ENCODE results near the gene PIK3CD. TPM values are rescaled to one million over a fixed set of nuclear protein-coding genes. Genes with fewer than 3 reads are reported as not detected.
A peak's percentile ranks its signal among the peaks of the same experiment; 100 is the strongest.

The PIK3CD gene
- total RNA-seq, 2 experiments from 2014 or later: 211 to 214 TPM

DNA sequence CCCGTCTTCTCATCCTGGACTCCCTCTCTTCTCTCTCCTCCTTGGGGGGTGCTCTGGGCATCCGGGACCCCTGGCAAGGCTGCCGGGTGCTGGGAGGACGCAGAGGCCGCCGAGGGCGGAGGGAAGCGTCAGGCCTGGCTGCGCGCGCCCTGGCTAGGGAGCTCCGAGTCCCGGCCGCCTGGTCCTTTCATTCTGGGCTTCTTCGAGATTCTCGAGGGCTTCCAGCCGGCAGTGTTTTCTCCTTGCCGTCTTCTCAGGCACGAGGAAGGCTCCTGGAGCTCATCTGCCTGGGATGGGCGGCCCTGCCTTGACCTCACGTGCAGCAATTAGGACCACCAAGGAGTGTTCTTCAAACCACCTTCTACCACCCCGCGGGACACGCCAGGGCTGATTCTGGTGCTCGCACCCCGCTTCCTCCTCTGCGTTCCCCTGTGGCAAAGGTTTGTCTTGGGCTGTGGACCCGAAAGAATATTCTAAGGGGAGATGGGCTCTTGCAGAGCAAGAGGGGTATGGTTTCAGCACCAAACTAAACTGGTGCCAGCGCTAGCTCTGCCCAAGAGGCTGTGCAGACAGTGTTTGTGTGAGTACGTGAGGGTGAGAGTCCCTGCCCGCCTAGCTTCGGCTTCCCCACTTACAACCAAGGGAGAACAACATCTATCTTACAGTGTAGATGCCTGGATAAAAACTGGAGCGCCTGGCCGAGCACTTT, 36.5 kb downstream of the PIK3CD start:
- no peak for DNase-seq
- ChIA-PET POLR2A (interaction anchor here (0.7 to 8.9 kb wide), 7 partner anchors 8 to 60 kb away, joined by 3 to 65 read pairs (median 8); partner anchors contain the start of gene PIK3CD), CTCF (interaction anchor here (0.5 to 2.4 kb wide), 7 partner anchors 14 to 780 kb away, joined by 3 to 9 read pairs (median 3); partner anchors contain the start of genes LZIC and NMNAT1)
- H3K27me3 Mint-ChIP-seq: no peaks in the 10 kb centered on the region
- H3K36me3 Mint-ChIP-seq (ENCODE audit: low read depth): peaks cover 48% of the 10 kb centered on the region
- peaks cover 66% of the 10 kb centered on the region for H3K4me1 Mint-ChIP-seq
- peak overlapping the region; percentile 59 for H3K27ac Mint-ChIP-seq
- H3K9me3 Mint-ChIP-seq: no peaks in the 10 kb centered on the region
- H3K4me3 Mint-ChIP-seq: peak overlapping the region; percentile 62

DNA sequence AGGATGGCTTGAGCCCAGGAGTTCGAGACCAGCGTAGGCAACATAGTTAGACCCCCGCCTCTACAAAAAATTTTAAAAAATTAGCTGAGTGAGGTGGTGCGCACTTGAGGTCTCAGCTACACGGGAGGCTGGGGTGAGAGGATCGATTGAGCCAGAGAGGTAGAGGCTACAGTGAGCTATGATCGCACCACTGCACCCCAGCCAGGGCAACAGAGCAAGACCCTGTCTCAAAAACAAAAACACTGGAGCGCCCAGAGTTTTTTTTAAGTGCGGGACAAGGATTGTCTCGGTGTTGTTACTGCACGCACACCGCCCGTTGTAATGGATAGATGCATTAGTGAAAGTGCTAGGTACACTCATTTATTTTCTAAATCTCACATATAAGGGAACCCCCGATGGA, 37.1 kb downstream of the PIK3CD start:
- Mint-ChIP-seq H3K9me3 (no peaks in the 10 kb centered on the region), H3K27me3 (no peaks in the 10 kb centered on the region), H3K27ac (peak overlapping the region; percentile 59), H3K36me3 (ENCODE audit: low read depth) (peaks cover 46% of the 10 kb centered on the region), H3K4me3 (peak overlapping the region; percentile 62), H3K4me1 (peaks cover 64% of the 10 kb centered on the region)
- no peak for DNase-seq
- ChIA-PET CTCF (interaction anchor here (0.5 to 2.4 kb wide), 4 partner anchors 14 to 779 kb away, joined by 3 to 9 read pairs (median 4); no protein-coding TSS in a partner anchor), POLR2A (interaction anchor here (0.7 to 8.9 kb wide), 9 partner anchors 9 to 60 kb away, joined by 3 to 65 read pairs (median 4); partner anchors contain the start of gene PIK3CD)

DNA sequence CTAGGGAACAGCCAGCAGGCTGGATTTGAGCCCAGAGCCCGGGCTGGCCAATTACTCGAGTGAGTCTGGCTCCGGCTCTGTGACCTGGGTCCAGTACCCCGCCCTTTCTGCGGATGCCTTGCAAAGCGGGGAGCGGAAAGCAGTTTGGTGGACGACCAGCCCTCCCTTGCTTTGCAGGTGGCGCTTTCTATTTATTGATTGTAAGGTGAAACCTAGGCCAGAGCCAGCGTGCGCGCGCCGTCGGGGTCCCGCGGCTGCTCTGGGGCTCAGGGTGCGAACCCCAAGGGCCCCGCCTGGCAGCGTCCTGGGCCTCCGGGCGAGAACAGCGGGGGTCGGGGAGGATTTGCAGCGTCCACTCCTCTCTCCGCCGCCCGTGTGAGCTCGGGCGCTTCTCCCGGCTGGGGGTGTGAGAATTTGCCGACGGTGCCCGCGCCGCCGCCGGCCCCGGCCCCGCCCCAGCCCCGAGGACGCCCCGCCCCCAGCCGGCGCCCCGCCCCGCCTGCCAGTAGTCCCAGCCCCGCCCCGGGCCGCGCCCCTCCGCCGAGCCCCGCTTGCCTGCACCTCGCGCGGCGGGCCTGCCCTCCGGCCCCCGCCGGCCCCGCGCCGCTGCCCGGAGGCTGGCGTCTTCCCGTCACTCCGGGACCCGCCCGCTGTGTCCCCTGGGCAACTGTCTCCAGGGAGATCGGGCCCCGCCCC, 37.6 kb downstream of the PIK3CD start:
- H3K4me1 Mint-ChIP-seq: peaks cover 62% of the 10 kb centered on the region
- H3K9me3 Mint-ChIP-seq: no peaks in the 10 kb centered on the region
- H3K27ac Mint-ChIP-seq: no peak overlapping the region
- CTCF ChIA-PET: interaction anchor here (0.6 to 2.4 kb wide), 3 partner anchors 18 to 111 kb away, joined by 3 to 9 read pairs (median 3); no protein-coding TSS in a partner anchor
- POLR2A ChIA-PET: interaction anchor here (0.7 to 8.9 kb wide), 8 partner anchors 14 to 61 kb away, joined by 3 to 65 read pairs (median 6); partner anchors contain the start of gene PIK3CD
- peaks cover 47% of the 10 kb centered on the region for H3K36me3 Mint-ChIP-seq (ENCODE audit: low read depth)
- H3K27me3 Mint-ChIP-seq: no peaks in the 10 kb centered on the region
- peak; percentile 84 for DNase-seq
- H3K4me3 Mint-ChIP-seq: peak overlapping the region; percentile 62

DNA sequence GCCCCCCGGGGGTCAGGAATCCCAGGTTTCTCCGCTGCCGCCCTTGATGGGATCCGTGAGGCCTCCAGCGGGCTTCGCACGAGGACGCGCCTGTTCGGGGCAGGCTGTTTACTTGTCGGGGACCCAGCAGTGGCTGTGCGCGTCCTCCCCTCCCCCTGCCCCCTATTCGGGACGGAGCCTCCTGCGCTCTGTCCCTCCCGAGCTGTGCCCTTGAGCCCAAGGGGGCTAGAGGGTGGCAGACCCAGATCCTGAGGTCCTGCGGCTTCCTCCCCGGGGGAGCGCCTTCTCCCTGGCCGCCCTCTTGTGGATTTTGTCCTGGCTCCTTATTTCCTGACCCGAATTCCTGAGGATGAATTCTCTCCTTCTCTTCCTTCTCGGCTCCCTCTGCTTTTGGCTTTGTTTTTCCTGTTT, 38.4 kb downstream of the PIK3CD start:
- Mint-ChIP-seq H3K4me1 (peaks cover 63% of the 10 kb centered on the region), H3K4me3 (peak overlapping the region; percentile 72), H3K27me3 (no peaks in the 10 kb centered on the region), H3K36me3 (ENCODE audit: low read depth) (peaks cover 53% of the 10 kb centered on the region), H3K9me3 (no peaks in the 10 kb centered on the region), H3K27ac (peak overlapping the region; percentile 29)
- DNase-seq: no peak
- ChIA-PET CTCF (interaction anchor here (1.9 kb wide), 1 partner anchor 13 kb away, joined by 4 read pairs; no protein-coding TSS in a partner anchor), POLR2A (interaction anchor here (2.9 to 8.9 kb wide), 4 partner anchors 13 to 62 kb away, joined by 8 to 65 read pairs (median 32); partner anchors contain the start of gene PIK3CD)

DNA sequence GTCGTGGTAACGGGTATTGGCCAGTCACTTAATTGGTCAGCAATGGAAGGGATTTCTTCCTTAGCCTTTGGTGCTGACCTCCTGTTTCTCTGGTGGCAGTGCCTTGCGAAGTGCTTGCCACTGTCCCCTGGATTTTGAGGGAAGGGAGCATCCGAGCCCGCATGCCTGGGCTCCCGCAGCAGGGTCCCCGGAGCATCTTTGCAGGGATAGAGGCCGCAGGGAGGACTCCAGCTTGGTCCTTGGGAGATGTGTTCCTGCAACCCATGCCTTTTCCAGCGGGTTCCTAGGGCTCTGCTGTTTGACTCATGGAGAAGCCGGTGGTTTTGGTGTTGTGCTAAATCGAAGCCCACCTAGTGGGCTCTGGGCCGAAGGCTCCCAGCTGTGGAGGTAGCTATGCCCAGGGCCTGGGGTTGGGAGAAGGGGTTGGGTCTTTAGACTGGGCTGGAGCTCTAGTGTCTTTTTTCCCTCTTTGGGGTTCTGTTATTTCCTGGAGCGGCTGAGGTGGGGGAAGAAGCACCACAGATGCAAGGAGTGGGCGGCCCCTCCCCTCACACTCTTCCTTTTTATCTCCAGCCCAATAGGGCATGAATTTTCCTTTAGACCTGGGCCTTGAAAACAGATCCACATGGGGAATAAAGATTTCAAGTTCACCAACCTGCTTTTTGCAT, 39.0 kb downstream of the PIK3CD start:
- Mint-ChIP-seq H3K4me1 (peaks cover 66% of the 10 kb centered on the region), H3K4me3 (peak overlapping the region; percentile 72), H3K27me3 (no peaks in the 10 kb centered on the region), H3K36me3 (ENCODE audit: low read depth) (peaks cover 57% of the 10 kb centered on the region), H3K9me3 (no peaks in the 10 kb centered on the region), H3K27ac (peak overlapping the region; percentile 26)
- POLR2A ChIA-PET: interaction anchor here (0.6 to 8.9 kb wide), 10 partner anchors 9 to 109 kb away, joined by 3 to 65 read pairs (median 4); partner anchors contain the start of gene PIK3CD
- CTCF ChIA-PET: interaction anchor here (1.1 to 2.2 kb wide), 3 partner anchors 12 to 62 kb away, joined by 4 to 5 read pairs (median 4); no protein-coding TSS in a partner anchor
- DNase-seq: no peak

DNA sequence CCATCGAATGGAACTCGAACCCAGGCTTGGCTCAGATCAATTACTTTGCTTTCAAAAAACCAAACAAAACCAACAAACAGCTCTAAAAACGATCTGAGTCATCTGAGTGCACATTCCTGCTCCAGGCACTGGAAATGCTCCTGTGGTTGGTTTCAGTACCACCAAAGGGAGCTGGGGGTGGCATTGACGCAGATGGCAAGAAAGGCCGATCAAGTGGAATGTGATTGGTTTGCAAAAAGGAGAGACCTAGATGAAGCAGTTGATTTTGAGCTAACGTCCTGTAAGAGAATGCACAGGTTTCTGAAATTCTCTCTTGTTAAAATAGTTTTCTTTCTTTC, 39.5 kb downstream of the PIK3CD start:
- Mint-ChIP-seq H3K4me3 (peak overlapping the region; percentile 14), H3K4me1 (peaks cover 61% of the 10 kb centered on the region), H3K27me3 (no peaks in the 10 kb centered on the region), H3K27ac (peak overlapping the region; percentile 63), H3K9me3 (no peaks in the 10 kb centered on the region), H3K36me3 (ENCODE audit: low read depth) (peaks cover 54% of the 10 kb centered on the region)
- POLR2A ChIA-PET: interaction anchor here (0.6 to 8.9 kb wide), 7 partner anchors 9 to 109 kb away, joined by 3 to 65 read pairs (median 4); no protein-coding TSS in a partner anchor
- no peak for DNase-seq
- CTCF ChIA-PET: interaction anchor here (1.1 to 2.2 kb wide), 3 partner anchors 12 to 63 kb away, joined by 4 to 5 read pairs (median 4); no protein-coding TSS in a partner anchor

DNA sequence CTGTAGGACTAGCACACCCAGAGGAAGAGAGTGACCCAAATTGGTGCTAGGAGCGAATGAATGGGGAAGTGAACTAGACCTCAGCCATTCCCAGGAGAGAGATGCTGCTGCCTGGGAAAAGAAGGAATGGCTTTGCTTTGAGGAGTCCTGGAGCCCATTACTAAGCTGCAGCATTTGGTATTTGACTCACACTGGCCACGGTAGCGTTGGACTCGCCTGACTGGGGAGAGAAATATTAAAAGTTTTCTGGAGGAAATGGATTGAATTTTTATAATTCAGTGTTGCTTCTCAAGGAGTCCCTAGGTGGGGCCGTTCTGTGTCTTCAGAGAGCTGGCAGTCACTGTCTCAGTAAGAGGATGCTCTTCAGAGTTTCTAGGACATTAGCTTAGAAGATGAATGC, 40.2 kb downstream of the PIK3CD start:
- peak overlapping the region; percentile 14 for H3K4me3 Mint-ChIP-seq
- H3K4me1 Mint-ChIP-seq: peaks cover 58% of the 10 kb centered on the region
- ChIA-PET POLR2A (interaction anchor here (1.3 to 8.9 kb wide), 5 partner anchors 21 to 63 kb away, joined by 4 to 65 read pairs (median 5); no protein-coding TSS in a partner anchor), CTCF (interaction anchor here (0.9 to 2.2 kb wide), 5 partner anchors 11 to 63 kb away, joined by 3 to 5 read pairs (median 4); partner anchors contain the start of gene PIK3CD)
- H3K36me3 Mint-ChIP-seq (ENCODE audit: low read depth): peaks cover 55% of the 10 kb centered on the region
- no peaks in the 10 kb centered on the region for H3K9me3 Mint-ChIP-seq
- H3K27me3 Mint-ChIP-seq: no peaks in the 10 kb centered on the region
- H3K27ac Mint-ChIP-seq: peak overlapping the region; percentile 63
- DNase-seq: no peak

DNA sequence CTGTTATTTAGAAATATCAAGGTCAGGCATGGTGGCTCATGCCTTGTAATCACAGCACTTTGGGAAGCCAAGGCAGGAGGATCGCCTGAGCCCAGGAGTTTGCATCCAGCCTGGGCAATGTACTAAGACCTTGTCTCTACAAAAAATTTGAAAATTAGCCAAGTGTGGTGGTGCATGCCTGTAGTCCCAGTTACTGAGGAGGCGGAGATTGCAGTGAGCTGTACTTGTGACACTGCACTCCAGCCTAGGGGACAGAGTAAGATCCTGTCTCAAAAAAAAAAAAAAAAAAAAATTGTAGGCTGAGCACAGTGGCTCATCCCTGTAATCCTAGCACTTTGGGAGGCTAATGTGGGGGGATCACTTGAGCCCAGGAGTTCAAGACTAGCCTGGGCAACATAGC, 45.3 kb downstream of the PIK3CD start:
- Mint-ChIP-seq H3K4me1 (peaks cover 39% of the 10 kb centered on the region), H3K36me3 (ENCODE audit: low read depth) (peaks cover 61% of the 10 kb centered on the region), H3K27me3 (no peaks in the 10 kb centered on the region), H3K27ac (peak overlapping the region; percentile 35), H3K4me3 (no peak overlapping the region), H3K9me3 (no peaks in the 10 kb centered on the region)
- no peak for DNase-seq
- POLR2A ChIA-PET: interaction anchor here (1.2 kb wide), 1 partner anchor 70 kb away, joined by 4 read pairs; no protein-coding TSS in a partner anchor
- CTCF ChIA-PET: interaction anchor here (0.9 kb wide), 1 partner anchor 45 kb away, joined by 3 read pairs; no protein-coding TSS in a partner anchor

DNA sequence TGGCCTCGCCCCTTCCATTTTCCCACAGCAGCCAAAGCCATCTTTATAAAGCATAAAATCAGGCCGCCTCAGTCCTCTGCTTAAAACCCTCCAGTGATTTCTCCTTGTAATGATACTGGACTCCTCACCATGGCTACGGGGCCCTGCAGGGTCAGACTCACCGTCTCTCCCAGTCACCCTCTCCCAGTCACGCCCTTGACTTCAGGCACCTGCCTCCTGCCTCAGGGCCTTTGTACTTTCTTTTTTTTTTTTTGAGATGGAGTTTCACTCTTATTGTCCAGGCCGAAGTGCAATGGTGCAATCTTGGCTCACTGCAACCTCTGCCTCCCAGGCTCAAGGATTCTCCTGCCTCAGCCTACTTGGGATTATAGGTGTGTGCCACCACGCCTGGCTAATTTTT, 47.8 kb downstream of the PIK3CD start:
- DNase-seq: no peak
- peaks cover 55% of the 10 kb centered on the region for H3K4me1 Mint-ChIP-seq
- no peak overlapping the region for H3K4me3 Mint-ChIP-seq
- H3K9me3 Mint-ChIP-seq: peaks cover 10% of the 10 kb centered on the region
- ChIA-PET CTCF (interaction anchor here (0.5 kb wide), 1 partner anchor 10 kb away, joined by 4 read pairs; no protein-coding TSS in a partner anchor), POLR2A (interaction anchor here (1.0 to 1.4 kb wide), 3 partner anchors 15 to 73 kb away, joined by 3 to 5 read pairs (median 4); no protein-coding TSS in a partner anchor)
- H3K27ac Mint-ChIP-seq: no peak overlapping the region
- H3K36me3 Mint-ChIP-seq (ENCODE audit: low read depth): peaks cover 68% of the 10 kb centered on the region
- no peaks in the 10 kb centered on the region for H3K27me3 Mint-ChIP-seq

DNA sequence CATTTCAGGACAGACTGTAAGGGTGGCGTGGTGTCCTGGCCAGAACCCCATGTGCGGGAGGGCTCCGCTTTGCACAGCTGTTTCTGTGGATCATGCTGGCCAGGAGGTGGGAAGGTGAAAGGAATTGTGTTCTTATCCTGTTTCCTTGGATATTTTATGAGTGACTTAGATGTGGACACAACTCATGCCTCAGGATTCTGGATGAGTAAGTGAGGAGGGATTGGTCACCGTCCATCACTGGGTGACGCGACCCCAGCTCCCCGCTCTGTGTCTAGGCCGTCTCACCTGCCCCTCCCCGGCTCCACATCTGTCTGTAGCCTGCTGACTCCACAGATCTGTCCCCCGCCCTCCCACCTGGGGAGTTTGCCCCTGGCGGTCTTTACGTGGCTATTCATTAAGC, 48.8 kb downstream of the PIK3CD start:
- peaks cover 67% of the 10 kb centered on the region for H3K36me3 Mint-ChIP-seq (ENCODE audit: low read depth)
- peaks cover 10% of the 10 kb centered on the region for H3K9me3 Mint-ChIP-seq
- no peaks in the 10 kb centered on the region for H3K27me3 Mint-ChIP-seq
- CTCF ChIA-PET: no interaction called here
- no peak overlapping the region for H3K4me3 Mint-ChIP-seq
- DNase-seq: no peak
- POLR2A ChIA-PET: no interaction called here
- peaks cover 57% of the 10 kb centered on the region for H3K4me1 Mint-ChIP-seq
- no peak overlapping the region for H3K27ac Mint-ChIP-seq

DNA sequence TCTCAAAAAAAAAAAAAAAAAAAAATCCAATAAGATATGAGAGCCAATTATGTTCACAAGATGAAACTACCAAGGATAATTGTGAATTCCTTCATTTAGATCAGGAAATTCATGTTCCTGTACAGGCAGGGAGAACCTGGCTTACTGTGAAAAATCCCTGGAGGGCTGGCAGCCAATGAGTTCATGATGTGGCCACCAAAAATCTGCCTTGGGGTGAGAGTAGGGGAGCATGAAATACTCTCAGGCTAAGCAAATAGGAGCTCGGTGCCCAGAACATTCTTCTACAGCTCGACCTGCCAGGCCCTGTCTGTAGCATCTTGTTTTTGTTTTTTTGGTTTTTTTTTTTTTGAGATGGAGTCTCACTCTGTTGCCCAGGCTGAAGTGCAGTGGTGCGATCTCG, 50.1 kb downstream of the PIK3CD start:
- H3K4me1 Mint-ChIP-seq: peaks cover 67% of the 10 kb centered on the region
- peak overlapping the region; percentile 26 for H3K27ac Mint-ChIP-seq
- ChIA-PET POLR2A (interaction anchor here (1.2 to 2.3 kb wide), 2 partner anchors 12 to 75 kb away, joined by 3 to 8 read pairs; no protein-coding TSS in a partner anchor), CTCF (interaction anchor here (0.6 to 1.2 kb wide), 3 partner anchors 14 to 1175 kb away, joined by 3 to 5 read pairs (median 4); no protein-coding TSS in a partner anchor)
- no peak for DNase-seq
- H3K27me3 Mint-ChIP-seq: no peaks in the 10 kb centered on the region
- peaks cover 10% of the 10 kb centered on the region for H3K9me3 Mint-ChIP-seq
- no peak overlapping the region for H3K4me3 Mint-ChIP-seq
- peaks cover 73% of the 10 kb centered on the region for H3K36me3 Mint-ChIP-seq (ENCODE audit: low read depth)

DNA sequence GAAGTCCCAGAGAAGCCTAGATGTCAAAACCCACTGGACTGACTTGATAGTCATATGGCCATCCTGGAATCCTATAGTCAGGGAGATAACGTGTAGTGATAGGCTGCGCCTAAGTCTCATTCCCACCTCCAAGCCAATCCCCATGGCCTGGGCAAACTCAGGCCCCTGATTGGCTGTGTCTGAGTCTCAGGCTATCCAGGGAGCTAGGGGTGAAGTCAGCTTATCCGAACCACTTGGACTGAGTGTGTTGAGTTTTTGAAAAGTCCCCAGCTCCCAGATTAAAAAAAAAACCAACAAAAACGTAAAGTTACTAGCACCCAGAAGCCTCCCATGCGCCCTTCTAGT, 51.6 kb downstream of the PIK3CD start:
- DNase-seq: no peak
- Mint-ChIP-seq H3K36me3 (ENCODE audit: low read depth) (peaks cover 74% of the 10 kb centered on the region), H3K27me3 (no peaks in the 10 kb centered on the region), H3K4me1 (peaks cover 72% of the 10 kb centered on the region), H3K9me3 (peaks cover 10% of the 10 kb centered on the region), H3K4me3 (no peak overlapping the region), H3K27ac (peak overlapping the region; percentile 90)
- POLR2A ChIA-PET: interaction anchor here (1.4 to 3.0 kb wide), 4 partner anchors 14 to 74 kb away, joined by 3 to 19 read pairs (median 11); partner anchors contain the start of gene PIK3CD
- CTCF ChIA-PET: interaction anchor here (1.1 to 1.7 kb wide), 5 partner anchors 12 to 76 kb away, joined by 3 to 6 read pairs (median 4); no protein-coding TSS in a partner anchor

Data from activated CD4-positive, alpha-beta memory T cell treated with anti-CD3 and anti-CD28 coated beads, Interleukin-2, amount 10 ng/mL, durations not matched to agents 7 days and 5 days (primary cell).